ENCODE data around the gene ALDH5A1. TPM values are rescaled to one million over a fixed set of nuclear protein-coding genes. Genes with fewer than 3 reads are reported as not detected.
"Not testable (repeated sequence)": the region's sequence is repeated elsewhere in the genome, so short reads cannot be mapped to it uniquely, and the experiment has no call there.

ALDH5A1 gene
- polyA plus RNA-seq, 12 donors, result 7.8 to 12.8 (median 9.9) TPM; not detected in 1

DNA sequence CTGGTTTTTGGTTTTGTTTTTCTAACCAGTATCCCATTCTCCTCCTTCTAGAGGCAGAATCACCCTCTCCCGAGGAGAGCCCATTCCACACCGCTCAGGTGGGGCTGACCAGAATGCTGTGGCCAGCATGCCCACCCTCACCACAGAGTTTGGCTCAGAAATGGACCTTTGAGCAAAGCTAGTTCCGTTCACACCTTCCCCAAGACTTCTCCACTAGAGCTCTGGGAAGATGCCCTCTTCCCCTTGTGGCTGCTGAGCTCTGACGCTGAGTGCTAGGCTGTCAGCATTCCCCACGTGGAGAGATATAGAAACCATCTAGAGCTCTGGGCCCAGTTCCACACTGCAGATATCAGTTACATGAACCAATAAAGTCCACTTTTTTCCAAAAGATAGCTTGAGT is 13.3 kb upstream of the ALDH5A1 start:
- no peak for DNase-seq

DNA sequence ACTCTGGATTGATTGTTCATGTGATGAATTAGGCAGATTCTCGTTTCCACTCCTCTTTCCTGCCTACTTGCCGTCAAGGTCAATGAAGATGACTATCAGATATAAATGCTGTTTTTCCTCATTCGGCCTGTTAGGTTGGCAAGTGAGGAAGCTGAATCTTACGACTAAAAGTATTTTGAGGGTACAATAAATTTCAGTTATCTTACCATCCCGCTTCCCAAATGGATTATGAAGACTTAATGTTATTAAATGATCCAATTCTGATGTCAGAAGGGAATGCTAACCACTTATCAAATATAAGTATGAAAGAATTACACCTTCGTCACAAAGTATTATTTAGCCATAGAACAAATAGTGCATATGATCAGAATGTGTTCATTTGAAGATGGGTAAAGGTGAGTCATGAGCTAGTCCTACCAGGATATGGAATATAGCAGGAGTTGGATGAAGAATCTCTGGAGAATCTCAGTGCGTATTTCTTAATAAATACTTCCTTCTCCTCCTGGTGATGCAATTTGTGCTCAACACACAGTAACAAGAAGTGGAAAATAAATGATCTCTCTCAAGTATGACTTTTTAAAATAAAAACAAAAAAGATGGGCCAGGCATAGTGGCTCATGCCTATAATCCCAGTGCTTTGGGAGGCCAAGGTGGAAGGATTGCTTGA is 10.0 kb upstream of the ALDH5A1 start:
- DNase-seq, result no peak

DNA sequence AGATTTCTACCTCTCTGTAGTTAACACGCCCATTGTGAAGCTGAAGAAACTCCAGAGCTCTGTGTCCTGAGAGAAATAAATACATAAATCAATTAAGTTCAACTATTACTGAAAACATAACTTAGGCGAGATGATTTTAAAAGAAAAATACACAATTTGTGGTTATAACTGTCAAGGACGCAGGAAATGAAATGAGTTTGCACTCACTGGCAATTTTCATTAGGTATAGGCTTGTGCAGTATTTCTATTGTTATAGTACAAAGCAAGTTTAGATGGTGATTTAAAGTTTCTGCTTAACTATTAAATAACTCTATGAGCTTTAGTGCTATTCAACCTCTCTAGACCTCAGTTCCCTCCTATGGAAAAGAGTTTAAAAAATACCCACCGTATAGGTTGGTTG is 8.7 kb upstream of the ALDH5A1 start:
- DNase-seq, result no peak

DNA sequence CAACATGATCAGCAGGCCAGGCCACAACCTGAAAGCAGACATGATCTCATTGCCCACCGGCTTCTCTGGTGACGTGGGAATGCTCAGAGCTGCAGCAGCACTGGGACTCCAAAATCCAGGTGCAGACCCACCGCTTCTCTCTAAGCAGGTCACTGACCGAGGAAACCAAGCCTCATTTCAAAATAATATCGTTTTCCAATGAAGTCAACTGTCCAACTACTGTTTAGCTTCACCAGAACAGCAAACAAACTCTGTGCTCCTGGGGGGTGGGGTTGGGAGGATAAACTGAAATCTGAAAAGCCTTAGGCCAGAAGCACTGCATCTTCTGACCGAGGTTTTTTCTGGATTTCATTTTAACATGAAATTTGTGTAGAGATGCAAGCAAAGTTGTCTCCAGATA is 5.3 kb upstream of the ALDH5A1 start, which contains the start of gene GPLD1:
TSS of gene GPLD1 (minus strand) at position 109 of the 400 bp plus-strand sequence. CDS start at position 42, 67 bp downstream.
- DNase-seq, result no peak

DNA sequence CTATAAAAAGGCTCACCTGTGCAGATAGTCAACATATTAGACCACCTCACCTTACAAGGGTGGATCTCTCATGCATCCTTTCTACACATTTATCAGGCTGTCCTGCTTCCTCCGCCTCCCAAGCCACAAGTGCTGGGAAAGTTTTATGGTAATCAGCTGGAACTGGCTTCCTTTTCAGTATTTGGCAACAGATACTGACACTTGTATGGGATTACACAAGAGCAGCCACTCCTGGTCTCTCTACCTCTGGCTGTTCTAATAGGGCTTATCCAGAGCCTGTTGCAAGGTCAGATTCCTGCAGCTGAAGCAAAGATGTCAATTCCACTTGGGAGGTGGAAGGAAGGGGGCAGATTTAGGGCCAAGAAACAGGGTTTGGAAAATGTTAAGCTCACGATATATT is 4.9 kb upstream of the ALDH5A1 start:
- DNase-seq, result peak; percentile 20

DNA sequence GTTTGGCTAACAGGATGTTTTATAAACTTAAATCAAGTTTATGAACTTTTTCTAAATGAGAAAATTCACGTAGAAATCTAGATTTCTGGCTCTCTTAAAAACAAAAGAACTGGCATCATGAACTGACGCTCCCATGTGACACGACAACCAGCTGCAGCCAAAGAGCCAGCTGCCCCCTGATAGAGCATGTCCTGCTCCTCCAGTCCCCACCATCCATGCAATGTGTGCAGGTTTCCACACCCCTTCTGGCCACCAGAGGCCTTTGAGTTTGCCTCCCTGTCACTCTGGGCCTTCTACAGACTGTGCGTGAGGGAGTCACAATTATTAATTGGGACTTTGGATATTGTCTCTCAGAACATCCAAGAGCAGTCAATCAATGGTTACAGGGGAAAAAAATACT is 3.8 kb upstream of the ALDH5A1 start:
- no peak for DNase-seq

DNA sequence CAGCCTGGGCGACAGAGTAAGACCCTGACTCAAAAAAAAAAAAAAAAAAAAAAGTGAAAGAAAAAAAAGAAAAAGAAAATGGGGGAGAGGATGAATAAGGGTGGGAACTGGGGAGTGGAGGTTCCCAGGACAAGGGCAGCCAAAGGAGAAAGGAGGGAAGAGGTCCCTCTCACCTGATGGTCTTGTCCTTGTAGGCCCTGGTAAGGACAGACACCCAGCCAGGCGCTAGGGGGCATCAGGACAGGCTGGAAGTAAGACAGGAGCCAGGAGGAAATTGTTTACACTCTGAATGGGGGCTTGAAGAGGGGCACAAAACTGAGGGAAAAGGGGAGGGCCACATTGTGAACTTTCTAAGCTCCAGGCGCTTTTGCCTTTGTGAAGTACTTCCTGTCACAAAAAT is 2.3 kb upstream of the ALDH5A1 start:
- no peak for DNase-seq

DNA sequence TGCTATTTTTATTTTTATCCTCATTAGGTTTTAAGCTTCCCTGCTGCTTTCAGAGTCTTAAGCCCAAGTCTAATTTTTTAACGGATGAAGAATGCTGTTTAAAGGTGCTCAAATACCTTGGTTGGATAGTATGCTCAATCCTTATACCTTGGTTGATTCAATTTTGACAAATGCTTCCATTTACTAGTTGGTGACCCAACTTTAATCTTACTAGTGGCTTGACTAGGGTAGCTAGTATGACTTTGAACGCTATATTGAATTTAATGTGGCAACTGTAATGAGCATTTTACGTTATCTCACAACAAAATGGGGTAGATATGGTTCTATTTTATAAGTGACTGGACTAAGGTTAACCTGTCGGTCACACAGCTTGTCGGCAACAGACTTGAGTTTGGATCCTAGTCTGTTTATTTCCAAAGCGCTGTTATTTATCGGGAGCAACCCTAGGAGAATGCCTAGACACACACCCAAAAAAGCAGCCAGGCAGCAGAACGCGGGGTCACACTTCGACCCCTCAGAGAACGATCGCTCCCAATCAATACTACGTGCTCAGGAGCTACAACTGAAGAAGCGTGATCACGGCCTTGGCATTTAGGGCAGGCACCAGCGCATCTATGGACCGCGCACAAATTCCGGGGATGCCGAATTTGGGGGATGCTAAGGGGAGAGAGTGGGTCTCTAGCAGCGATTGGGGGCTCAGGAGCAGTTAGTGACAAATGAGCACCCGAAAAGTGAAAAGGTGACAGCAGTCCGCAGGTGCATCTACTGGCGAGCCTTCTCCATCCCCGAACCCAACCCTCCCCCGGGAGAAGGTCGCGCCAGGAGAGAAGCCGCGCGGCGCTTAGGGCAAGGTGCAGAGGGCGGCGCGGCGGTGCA is 586 bp upstream of the ALDH5A1 start:
- DNase-seq, result no peak

DNA sequence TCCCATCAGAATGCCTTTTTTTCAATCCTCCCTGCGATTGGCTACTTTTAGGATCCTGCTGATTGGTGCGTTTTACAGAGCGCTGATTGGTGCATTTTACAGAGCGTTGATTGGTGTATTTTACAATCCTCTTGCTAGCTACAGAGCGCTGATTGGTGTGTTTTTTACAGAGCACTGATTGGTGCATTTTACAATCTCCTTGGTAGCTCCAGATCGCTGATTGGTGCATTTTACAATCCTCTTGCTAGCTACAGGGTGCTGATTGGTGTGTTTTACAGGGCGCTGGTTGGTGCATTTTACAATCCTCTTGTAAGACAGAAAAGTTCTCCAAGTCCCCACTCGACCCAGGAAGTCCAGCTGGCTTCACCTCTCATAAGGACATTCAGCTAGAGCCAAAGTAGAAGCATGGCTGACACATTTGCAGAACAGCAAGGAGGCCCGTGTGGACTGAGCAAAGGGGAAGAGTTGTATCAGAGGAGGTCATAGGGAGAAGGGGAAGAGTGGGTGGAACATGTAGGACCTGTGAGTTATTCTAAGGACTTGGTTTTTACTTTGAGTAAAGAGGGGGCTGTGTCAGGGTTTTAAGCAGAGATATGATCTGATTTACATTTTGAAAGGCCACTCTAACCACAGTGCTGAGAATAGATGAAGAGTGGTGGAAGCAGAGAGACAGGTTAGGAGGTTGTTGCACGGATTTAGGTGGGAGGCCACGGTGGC is 2.6 kb downstream of the ALDH5A1 start:
- no peak for DNase-seq

DNA sequence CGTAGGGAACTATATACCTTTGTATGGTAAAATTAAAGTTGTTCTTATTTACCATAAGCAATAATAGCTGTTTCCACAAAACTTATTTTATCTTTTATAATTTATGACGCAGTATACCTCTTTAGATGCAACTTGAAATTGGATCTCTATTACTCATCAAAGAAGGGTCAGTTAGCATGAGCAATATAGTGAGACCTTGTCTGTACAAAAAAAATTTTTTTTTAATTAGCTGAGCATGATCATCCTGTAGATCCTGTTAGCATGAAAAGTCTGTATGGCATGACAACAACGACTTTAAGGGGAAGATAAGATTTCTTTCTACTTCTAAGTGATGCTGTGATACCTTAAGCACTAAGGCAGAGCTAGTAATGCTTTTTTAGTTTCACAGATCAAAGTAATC is 5.9 kb downstream of the ALDH5A1 start:
- DNase-seq, result no peak

DNA sequence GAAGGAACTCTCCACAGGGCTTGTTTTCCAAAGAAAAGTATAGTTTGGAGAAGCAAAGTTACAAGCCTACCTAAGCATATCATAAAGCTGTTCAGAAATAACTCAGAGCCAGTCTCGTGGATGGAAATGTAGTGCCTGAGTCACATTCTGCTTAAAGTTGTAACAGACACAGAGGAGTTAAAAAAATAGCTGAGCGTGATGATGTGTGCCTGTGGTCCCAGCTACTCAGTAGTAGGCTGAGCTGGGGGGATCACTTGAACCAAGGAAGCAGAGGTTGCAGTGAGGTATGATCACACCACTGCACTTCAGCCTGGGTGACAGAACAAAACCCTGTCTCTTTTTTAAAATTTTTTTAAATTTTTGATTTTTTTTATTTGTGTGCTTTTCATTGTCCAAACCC is 6.6 kb downstream of the ALDH5A1 start:
- DNase-seq, result no peak

DNA sequence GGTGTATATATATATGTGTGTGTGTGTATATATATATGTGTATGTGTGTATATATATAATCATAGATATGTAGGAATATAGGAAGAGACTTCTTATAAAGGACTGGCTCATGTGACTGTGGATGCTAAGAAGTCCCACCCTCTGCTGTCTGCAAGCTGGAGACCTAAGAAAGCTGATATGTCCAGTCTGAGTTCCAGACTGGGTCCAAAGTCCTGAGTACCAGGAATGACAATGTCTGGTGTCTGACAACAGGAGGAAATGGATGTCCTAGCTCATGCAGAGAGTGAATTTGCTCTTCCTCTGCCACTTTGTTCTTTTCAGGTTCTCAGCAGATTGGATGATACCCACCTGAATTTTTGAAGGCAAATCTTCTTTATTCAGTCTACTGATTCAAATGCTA is 7.1 kb downstream of the ALDH5A1 start:
- no peak for DNase-seq

DNA sequence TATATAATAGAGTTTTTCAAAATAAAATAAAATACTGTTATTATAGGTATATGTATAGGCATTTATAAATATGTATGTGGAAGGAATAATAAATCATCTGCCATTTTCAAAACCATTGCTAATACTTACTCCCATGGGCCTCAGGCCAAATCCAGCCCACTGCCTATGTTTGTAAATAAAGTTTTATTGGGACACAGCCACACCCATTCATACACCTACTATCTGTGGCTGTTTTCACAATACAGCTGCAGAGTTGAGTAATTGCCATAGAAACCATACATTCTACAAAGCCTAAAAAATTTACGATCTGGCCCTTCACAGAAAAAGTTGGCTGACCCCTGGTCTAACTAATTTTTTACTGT is 9.5 kb downstream of the ALDH5A1 start:
- no peak for DNase-seq

DNA sequence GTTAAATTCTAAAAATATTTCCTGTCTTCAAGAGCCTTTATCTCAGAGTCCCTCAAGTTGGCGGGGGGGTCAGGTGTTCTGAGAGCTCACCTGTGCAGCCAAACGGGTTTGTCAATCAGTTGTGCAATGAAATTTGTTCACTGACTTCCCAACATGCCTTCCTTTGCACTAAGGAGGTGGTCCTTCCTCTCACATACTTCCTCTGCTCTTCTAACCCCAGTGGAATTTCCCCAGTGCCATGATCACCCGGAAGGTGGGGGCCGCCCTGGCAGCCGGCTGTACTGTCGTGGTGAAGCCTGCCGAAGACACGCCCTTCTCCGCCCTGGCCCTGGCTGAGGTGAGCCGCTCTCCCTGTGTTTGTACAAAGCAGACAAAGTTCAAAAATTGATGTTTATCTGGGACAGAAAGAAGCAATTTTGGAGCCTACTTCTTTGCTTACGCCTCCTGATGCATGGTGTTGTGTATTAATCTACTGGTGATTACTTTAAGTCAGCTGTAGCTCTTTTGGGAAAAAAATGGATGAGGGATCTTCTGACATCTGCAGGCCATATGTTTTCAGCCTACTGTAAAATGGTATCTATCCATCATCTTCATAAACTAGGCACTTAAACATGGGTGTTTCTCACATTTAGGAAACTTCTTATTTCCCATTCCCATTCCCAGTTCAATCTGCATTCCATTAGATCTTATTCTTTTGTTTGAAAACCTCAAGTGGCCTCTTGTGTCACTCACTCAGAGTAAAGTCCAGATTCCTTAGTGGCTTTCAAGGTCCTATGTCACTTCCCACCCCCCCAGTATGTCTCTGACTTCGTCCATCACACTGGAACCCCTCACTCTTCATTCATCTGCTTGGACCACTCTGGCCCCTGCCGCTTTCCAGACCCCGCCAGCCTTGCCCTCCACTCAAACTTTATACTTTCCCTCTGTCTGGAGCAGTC is 10.1 kb downstream of the ALDH5A1 start:
- no peak for DNase-seq

DNA sequence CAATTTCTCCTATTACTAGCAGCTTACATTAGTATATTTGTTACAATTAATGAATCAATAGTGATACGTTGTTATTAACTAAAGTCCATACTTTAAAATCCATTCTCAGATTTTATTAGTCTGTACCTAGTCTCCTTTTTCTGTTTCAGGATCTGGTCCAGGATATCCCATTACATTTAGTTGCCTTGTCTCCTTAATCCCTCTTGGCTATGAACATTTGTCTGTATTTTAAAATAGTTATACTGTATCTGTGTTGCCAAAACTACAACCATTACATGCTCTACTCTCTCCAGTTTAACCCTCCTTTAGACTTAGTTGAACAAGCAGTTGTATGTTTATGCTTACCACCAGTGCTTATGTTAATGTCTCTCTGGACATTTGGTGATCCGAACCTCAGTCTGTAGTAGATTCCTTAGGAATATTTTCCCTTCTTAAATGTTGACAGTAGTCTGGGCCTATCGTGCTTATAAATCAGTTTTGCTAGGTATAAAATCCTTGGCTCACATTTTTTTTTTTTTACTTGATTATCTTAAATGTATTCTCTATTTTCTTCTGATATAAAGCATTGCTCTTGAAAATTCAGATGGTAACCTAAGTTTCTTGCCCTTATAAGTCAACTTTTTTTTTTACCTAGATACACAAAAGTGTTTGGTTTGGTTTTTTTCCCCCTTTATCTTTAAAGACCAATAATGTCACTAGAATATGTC is 12.2 kb downstream of the ALDH5A1 start:
- DNase-seq, result no peak

DNA sequence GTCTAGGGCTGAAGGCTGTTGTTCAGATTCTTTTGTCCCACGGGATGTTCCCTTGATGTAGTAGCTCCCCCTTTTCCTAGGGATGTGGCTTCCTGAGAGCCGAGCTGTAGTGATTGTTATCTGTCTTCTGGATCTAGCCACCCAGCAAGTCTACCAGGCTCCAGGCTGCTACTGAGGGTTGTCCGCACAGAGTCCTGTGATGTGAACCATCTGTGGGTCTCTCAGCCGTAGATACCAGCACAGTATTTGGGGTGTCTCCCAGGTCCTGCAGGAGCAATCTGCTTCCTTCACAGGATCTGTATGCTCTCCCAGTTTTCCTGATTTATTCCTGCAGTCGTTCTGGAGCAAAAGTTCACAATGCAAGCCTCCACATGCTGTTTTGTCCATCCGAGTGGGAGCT is 17.2 kb downstream of the ALDH5A1 start:
- not testable (repeated sequence) for DNase-seq

DNA sequence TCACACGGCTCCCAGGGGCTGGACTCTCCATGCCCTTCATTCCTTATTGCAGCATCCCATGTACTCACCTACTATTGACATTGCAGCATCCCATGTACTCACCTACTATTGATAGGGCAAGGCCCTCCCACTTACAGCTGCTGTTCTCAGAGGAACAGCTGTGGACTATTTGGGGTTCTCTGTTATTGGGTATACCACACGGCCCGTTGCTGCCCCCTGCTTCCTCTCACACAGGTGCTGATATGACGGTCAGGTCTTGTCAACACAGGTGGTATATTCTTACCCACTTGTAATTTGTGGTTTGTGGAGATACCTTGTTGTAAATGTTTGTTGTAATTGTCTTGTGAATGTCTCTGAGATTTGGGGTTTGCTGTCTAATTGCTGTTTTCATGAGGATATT is 18.8 kb downstream of the ALDH5A1 start:
- DNase-seq, result no peak

DNA sequence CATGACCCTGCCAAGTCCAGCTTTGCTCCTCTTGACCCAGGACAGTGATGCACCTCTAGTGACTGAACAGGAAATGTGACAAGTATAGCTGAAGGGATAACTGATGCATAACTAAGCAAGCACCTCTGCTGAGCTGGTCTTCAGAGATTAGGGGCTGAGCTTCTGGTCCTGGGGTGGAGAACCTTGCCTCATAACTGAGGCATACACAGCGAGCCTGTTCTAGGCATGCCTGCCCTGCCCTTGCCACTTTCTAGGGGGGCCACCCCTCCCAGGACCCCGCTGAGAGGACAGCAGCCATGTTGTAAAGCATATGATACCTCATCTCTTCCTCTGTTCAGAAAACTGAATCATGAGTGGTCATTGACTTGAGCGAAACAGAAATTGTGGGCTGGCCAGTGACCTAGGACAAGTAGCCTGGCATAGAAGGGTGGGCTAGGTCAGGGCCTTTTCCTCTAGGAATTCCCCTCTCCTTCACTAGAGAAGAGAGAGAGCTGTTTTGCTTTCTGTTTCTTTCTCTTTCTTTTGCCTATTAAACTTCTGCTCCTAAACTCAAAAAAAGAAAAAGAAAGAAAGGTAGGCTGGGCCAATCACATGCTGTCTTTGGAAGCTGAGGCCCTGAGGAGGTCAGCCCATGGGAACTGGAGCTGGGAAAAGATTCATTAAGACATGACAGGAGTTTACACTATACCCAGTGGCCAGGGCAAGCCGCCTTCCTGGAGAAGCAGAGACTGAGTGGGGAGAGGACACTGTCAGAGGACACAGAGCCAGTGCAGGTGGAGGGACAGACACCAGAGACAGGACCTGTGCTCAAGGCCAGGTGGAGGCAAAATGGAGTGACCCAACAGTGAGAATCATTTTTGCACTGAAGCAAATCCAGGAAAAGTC is 23.1 kb downstream of the ALDH5A1 start:
- DNase-seq, result no peak

DNA sequence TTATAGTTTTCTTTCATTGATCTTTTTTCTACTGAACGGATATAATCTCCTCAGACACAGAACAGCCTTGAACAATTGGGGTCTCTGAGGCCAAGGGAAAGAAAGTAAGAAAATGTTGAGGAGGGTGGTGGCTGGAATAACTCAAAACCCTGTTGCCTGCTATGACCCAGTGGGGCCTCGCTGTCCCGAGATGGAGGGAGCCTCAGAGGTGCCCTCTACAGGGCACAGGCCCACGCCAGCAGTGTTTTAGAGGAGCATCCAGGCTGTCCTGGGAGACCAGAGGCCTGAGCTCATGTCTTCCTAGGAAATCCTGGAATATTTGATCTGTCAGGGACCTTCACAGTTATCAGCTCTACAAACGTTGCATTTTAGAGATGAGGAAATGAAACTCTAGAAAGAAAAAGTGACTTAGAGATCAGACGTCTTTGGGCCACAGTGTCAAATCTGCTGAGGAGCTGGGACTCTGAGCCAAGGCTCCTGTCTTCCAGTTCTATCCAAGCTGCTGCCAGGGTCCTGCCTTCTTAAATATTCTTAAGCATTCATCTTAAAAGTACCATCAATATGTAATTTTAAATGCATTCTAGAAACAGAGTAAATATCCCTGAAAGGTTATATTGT is 26.3 kb downstream of the ALDH5A1 start:
- no peak for DNase-seq

Measured in muscle of arm (tissue), 12 donors.